BJ (cell line): Measurements from ENCODE around the gene CNGA4. TPM values are rescaled to one million over a fixed set of nuclear protein-coding genes. Genes with fewer than 3 reads are reported as not detected.

ENCODE experiments used
- CTCF ChIA-PET: fragments of 350-600 bp; formaldehyde crosslinking; extraction: SDS; loops from one replicate; lab custom pipeline; 2021; ENCODE audit warnings: antibody characterized with exemption, inconsistent platforms; lab: Yijun Ruan, JAX
- POLR2A ChIA-PET: fragments of 300-600 bp; sonication (Branson Sonifier 250); formaldehyde crosslinking; extraction: SDS; loops from one replicate; lab custom pipeline; 2021; ENCODE audit warnings: antibody characterized with exemption; lab: Charles Lee
- DNase-seq: peaks from one replicate; pipeline ENCODE4 v3.0.0-alpha.2; 2011; ENCODE audit warnings: low read depth
- H3K27me3 ChIP-seq: 2 replicates; pipeline ENCODE4 v1.6.0; 2011; ENCODE audit warnings: low read length; ENCODE audit not compliant: control insufficient read depth, insufficient read depth
- H3K36me3 ChIP-seq: 2 replicates; pipeline ENCODE4 v1.5.1; 2011; ENCODE audit warnings: low read length; ENCODE audit not compliant: control insufficient read depth, insufficient read depth
- H3K4me3 ChIP-seq: 2 replicates; pipeline ENCODE4 v1.5.1; 2011; ENCODE audit warnings: low read depth, mild to moderate bottlenecking, control low read depth, low read length
- CTCF ChIP-seq: IDR thresholded peaks from 2 replicates; pipeline ENCODE4 v1.5.1; 2011; ENCODE audit warnings: low read depth, mild to moderate bottlenecking, control low read depth, inconsistent platforms, low read length, moderate library complexity; ENCODE audit not compliant: insufficient read depth
- polyA plus RNA-seq: library from polyadenylated mRNA; depleted of rRNA; stranded (reverse); fragments of >200 nt; gene quantifications from 2 replicates; pipeline ENCODE4 v1.2.3, GENCODE V29; 2011

Gene CNGA4
- polyA plus RNA-seq, 1 experiment, result 0.11 TPM

- DNase-seq, result no peak
- ChIA-PET CTCF (interaction anchor here (0.9 to 6.7 kb wide), 2 partner anchors 18 to 121 kb away, joined by 4 to 47 read pairs; no protein-coding TSS in a partner anchor), POLR2A (no interaction called here)
- Histone ChIP-seq H3K36me3 (0 out of 2 replicates have a peak, but pooled peaks cover 1% of the 10 kb centered on the region), H3K4me3 (no peak overlapping the region), H3K27me3 (no peaks in the 10 kb centered on the region)
- TF ChIP-seq CTCF, result no peak
Measured at GRCh38 chr11:6232899-6233298, 6.0 kb upstream of the CNGA4 start.

GRCh38 chr11:6233984-6234386, 4.9 kb upstream of the CNGA4 start:
- DNase-seq, result no peak
- TF ChIP-seq CTCF, result no peak
- POLR2A ChIA-PET, result no interaction called here
- 0 out of 2 replicates have a peak, but pooled peaks cover 2% of the 10 kb centered on the region for H3K27me3 ChIP-seq
- peak overlapping the region; percentile 97 for H3K4me3 ChIP-seq
- no peaks in the 10 kb centered on the region for H3K36me3 ChIP-seq
- CTCF ChIA-PET, result interaction anchor here (1.9 to 6.7 kb wide), 2 partner anchors 16 to 120 kb away, joined by 10 to 47 read pairs; no protein-coding TSS in a partner anchor

- TF ChIP-seq CTCF, result no peak
- H3K36me3 ChIP-seq, result no peaks in the 10 kb centered on the region
- DNase-seq, result peak; percentile 99
- ChIA-PET POLR2A (no interaction called here), CTCF (interaction anchor here (1.6 to 6.7 kb wide), 3 partner anchors 16 to 119 kb away, joined by 3 to 47 read pairs (median 10); no protein-coding TSS in a partner anchor)
- H3K27me3 ChIP-seq, result 0 out of 2 replicates have a peak, but pooled peaks cover 2% of the 10 kb centered on the region
- peak within 1 kb of the TSS; percentile 97 for H3K4me3 ChIP-seq
Measured at GRCh38 chr11:6234387-6235107, 4.3 kb upstream of the CNGA4 start, which contains the start of gene FHIP1B. Gene FHIP1B (minus strand): TSS chr11:6234636. CDS start chr11:6224516, 10,120 bp downstream.

GRCh38 chr11:6237266-6237665, 1.6 kb upstream of the CNGA4 start:
- ChIA-PET POLR2A (no interaction called here), CTCF (interaction anchor here (0.8 to 6.7 kb wide), 2 partner anchors 13 to 78 kb away, joined by 3 to 47 read pairs; no protein-coding TSS in a partner anchor)
- no peak for TF ChIP-seq CTCF
- no peak overlapping the region for H3K4me3 ChIP-seq
- DNase-seq, result no peak
- H3K27me3 ChIP-seq, result peaks cover 3% of the 10 kb centered on the region; the same call in 1 of the 2 replicates
- H3K36me3 ChIP-seq, result no peaks in the 10 kb centered on the region

GRCh38 chr11:6237761-6238302, 1.1 kb upstream of the CNGA4 start:
- CTCF ChIA-PET, result interaction anchor here (0.8 to 6.7 kb wide), 3 partner anchors 13 to 110 kb away, joined by 3 to 47 read pairs (median 3); no protein-coding TSS in a partner anchor
- POLR2A ChIA-PET, result no interaction called here
- no peak for DNase-seq
- H3K4me3 ChIP-seq, result no peak overlapping the region
- TF ChIP-seq CTCF, result no peak
- H3K36me3 ChIP-seq, result no peaks in the 10 kb centered on the region
- peaks cover 3% of the 10 kb centered on the region; the same call in 1 of the 2 replicates for H3K27me3 ChIP-seq
